Adipocyte (in vitro differentiated cells): ENCODE measurements around the gene FTL.
A peak's percentile ranks its signal among the peaks of the same experiment; 100 is the strongest.

Source experiments
- DNase-seq: peaks from one replicate; pipeline ENCODE4 v3.0.0-alpha.2; 2015; ENCODE audit warnings: low read depth
- H3K27me3 ChIP-seq: replicated peaks from 2 replicates; pipeline ENCODE4 v1.7.0; 2013; ENCODE audit warnings: mild to moderate bottlenecking, low read length, moderate library complexity; ENCODE audit not compliant: control insufficient read depth, insufficient read depth
- H3K36me3 ChIP-seq: 2 replicates; pipeline ENCODE4 v1.7.0; 2013; ENCODE audit warnings: low read length, mild to moderate bottlenecking, moderate library complexity; ENCODE audit not compliant: control insufficient read depth, insufficient read depth, severe bottlenecking
- H3K4me1 ChIP-seq: 2 replicates; pipeline ENCODE4 v1.7.0; 2013; ENCODE audit warnings: mild to moderate bottlenecking, low read length, moderate library complexity; ENCODE audit not compliant: control insufficient read depth, insufficient read depth
- H3K4me3 ChIP-seq: 2 replicates; pipeline ENCODE4 v1.7.0; 2013; ENCODE audit warnings: mild to moderate bottlenecking, low read length, moderate library complexity
- H3K9ac ChIP-seq: 2 replicates; pipeline ENCODE4 v1.7.0; 2013; ENCODE audit warnings: mild to moderate bottlenecking, low read length, moderate library complexity
- H3K9me3 ChIP-seq: 2 replicates; pipeline ENCODE4 v1.7.0; 2013; ENCODE audit warnings: mild to moderate bottlenecking, low read length, moderate library complexity; ENCODE audit not compliant: control insufficient read depth

Gene FTL

DNA sequence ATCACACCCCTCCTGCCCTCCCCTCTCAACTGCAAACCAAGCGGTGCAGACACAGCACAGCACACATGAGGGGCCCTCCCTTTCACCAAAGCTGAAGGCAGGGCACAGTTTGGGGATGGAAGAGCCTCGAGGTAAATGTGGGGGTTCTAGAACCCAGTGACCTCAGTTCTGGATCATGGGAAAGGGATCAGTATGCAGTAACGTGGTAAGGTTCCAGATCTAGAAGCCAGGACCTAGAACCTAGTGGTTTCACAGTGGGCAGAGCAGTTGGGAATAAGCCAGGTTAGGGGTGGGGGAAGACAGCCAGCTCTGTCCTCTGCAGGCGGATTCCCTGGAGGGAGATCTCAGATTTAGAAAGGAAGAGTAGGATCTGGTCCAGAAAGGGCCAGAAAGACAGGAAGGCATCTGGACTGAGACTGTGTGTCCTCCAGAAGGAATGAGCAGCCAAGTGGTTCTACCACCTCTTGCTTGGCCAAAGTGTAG, 3.1 kb downstream of the FTL start:
- Histone ChIP-seq H3K9ac (peak overlapping the region; percentile 95), H3K36me3 (peaks cover 60% of the 10 kb centered on the region), H3K27me3 (no peaks in the 10 kb centered on the region), H3K4me1 (peaks cover 50% of the 10 kb centered on the region), H3K9me3 (no peaks in the 10 kb centered on the region), H3K4me3 (peak overlapping the region; percentile 91)
- DNase-seq, result peak; percentile 66

DNA sequence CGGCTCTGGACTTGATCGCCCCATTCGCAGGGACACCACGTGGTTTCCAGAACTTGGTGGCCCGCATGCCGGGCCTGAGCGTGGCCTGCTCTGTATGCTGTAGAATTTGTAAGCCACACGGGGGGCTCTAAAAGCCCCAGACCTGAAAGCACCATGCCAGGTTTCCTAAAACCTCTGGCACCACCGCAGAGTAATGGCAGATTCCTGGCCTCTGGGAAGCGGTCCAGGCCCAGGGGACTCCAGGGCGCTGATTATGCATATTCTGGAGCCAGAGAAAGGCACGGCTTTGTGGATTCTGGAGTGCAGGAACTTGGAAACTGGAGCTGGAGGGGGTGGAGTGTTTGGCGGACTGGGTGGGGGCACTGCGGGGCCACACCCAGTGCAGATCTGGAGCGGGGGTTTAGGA, 3.7 kb downstream of the FTL start:
- peak overlapping the region; percentile 95 for H3K9ac ChIP-seq
- H3K9me3 ChIP-seq, result no peaks in the 10 kb centered on the region
- peaks cover 65% of the 10 kb centered on the region for H3K36me3 ChIP-seq
- H3K4me3 ChIP-seq, result peak overlapping the region; percentile 26
- DNase-seq, result no peak
- no peaks in the 10 kb centered on the region for H3K27me3 ChIP-seq
- H3K4me1 ChIP-seq, result peaks cover 44% of the 10 kb centered on the region

DNA sequence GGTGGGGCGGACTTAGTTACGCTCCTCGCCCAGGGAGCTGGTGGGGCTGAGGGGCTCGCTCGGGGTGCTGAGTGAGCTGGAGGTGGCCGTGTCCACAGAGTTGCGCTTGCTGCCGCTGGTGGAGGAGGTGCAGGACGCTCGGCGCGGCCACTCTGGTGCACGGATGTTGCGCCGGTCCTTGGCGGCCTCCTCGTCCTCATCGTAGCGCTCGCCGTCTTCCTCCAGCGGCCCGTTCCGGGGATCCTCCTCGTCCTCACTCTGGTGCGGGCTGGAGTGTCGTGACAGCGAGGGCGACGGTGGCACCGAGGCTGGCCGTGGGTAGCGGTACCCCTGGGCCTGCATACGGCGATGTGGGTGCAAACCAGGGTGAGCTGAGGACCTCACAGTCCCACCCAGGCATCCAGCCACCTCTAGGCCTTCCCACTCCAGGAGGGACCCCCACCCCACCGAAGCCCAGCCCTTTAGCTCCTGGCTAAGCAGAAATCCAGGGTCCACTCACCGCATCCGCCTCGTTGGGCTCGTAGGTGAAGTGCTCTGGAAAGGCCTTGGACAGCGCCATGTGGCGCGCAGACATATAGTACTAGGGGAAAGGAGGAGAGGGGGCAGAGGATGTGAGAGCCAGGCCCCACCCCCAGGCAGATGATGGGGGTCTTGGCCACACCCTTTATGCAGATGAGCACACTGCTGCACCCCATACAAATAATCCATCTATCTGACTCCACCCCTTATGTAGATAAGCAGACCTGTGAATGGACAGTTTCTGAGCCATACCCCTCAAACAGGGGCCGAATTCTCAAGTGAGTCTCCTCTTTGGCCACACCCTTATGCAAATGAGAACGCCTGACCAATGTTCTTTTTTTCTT, 4.4 kb downstream of the FTL start:
- Histone ChIP-seq H3K36me3 (peaks cover 72% of the 10 kb centered on the region), H3K4me1 (peaks cover 37% of the 10 kb centered on the region), H3K4me3 (no peak overlapping the region), H3K27me3 (no peaks in the 10 kb centered on the region), H3K9ac (no peak overlapping the region), H3K9me3 (no peaks in the 10 kb centered on the region)
- DNase-seq, result peak; percentile 34

DNA sequence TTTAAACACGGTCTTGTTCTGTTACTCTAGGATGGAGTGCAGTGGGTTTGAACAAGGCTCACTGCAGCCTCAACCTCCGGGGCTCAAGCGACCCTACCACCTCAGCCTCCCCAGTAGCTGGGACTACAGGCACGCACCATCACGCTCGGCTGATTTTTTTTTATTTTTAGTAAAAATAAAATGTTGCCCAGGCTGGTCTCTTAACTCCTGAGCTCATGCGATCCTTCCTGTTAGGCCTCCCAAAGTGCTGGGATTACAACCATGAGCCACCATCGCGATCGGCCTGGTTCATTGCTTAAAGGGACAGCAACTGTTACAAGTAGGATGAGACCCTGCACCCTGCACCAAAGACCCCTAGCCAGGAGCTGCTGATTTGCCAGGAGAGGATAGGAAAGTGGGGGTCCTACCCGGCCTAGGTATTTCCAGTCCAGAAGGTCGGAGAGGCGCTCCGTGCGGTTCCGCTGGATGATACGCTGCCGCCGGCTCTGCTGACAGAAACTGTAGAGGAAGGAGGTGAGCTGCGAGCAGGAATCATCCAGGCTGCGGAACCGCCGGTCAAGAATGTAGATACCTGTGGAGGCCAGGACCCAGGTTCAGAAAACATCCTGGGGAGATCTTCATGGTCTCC, 5.1 kb downstream of the FTL start:
- H3K9ac ChIP-seq, result no peak overlapping the region
- H3K9me3 ChIP-seq, result no peaks in the 10 kb centered on the region
- peaks cover 34% of the 10 kb centered on the region for H3K4me1 ChIP-seq
- no peaks in the 10 kb centered on the region for H3K27me3 ChIP-seq
- no peak overlapping the region for H3K4me3 ChIP-seq
- DNase-seq, result no peak
- peaks cover 79% of the 10 kb centered on the region for H3K36me3 ChIP-seq

DNA sequence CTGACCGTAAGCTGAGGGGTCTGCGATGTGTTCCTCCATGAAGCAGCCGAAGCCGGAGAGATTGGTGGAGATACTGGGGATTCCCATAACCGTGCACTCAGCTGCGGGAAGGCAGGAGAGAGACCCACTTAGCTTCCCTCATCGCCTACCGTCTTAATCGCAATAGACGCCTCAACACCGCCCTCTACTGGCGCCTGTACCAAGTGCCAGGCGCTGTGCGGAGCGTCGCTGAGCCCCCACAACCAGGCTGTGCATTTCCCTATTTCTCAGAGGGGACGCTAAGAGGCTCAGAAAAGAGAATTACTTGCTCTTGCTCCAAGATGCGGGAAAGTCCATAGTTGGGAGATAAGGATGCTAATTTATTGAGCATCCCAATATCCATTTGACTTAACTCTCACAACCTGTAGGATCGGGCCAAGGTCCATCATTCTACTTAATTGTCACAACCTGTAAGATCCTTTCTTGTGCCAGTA, 5.8 kb downstream of the FTL start:
- peaks cover 84% of the 10 kb centered on the region for H3K36me3 ChIP-seq
- no peaks in the 10 kb centered on the region for H3K27me3 ChIP-seq
- H3K9ac ChIP-seq, result no peak overlapping the region
- peak; percentile 89 for DNase-seq
- no peaks in the 10 kb centered on the region for H3K9me3 ChIP-seq
- no peak overlapping the region for H3K4me3 ChIP-seq
- peaks cover 34% of the 10 kb centered on the region for H3K4me1 ChIP-seq

DNA sequence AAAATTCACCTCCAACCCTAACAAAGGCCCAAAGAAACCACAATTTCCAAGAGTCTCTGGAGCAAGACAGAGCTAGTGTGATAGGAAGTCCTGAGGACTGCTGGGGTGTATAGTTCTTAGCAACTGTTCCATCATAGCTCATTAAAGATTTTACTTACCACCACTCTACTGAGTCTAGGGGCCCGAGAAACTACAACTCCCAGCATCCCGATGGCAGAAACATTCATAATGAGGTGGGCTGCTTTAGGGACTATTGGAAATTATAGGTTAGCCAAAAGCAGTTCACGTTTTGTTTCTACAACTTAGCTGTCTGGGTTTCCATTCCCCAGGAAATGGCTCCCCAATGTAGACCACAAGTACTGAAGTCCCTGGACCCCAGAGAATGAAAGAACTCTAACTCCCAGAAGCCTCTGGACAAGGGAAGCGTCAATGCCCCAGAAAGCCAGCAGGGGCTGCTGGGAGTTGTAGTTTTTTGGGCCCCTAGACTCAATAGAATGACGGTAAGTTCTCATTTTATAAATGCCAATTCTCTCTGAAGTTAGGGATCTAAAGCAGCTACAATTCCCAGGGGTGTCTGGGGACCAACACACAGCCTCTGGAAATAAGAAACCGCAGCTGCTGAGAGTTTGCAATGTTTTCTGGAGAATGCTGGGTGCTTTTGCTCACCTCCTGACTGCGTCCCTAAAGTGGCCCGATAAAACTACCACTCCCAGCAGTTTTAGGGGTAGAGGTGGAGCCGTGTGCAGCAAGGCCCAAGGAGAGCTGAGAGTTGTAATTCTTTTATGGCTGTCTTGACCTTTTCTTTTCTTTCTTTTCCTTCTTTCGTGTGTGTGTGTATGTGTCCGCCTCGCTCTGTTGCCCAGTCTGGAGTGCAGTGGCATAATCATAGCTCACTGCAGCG, 11.1 kb downstream of the FTL start:
- Histone ChIP-seq H3K4me1 (no peaks in the 10 kb centered on the region), H3K9me3 (no peaks in the 10 kb centered on the region), H3K4me3 (no peak overlapping the region), H3K36me3 (peaks cover 80% of the 10 kb centered on the region), H3K9ac (no peak overlapping the region), H3K27me3 (no peaks in the 10 kb centered on the region)
- no peak for DNase-seq

DNA sequence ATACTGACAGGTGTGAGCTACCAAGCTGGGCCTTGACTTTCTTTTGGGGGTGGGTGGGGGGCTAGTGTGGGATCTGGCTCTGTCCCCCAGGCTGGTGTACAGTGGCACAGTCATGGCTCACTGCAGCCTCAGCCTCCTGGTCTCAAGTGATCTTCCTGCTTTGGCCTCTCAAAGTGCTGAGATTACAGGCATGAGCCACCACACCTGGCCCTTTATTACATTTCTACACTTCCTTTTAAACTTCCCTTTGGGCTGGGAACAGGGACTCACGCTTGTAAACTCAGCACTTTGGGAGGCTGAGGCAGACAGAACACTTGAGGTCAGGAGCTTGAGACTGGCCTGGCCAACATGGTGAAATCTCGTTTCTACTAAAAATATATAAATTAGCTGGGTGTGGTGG, 12.0 kb downstream of the FTL start:
- Histone ChIP-seq H3K4me1 (no peaks in the 10 kb centered on the region), H3K4me3 (no peak overlapping the region), H3K9me3 (no peaks in the 10 kb centered on the region), H3K9ac (no peak overlapping the region), H3K27me3 (no peaks in the 10 kb centered on the region), H3K36me3 (peaks cover 82% of the 10 kb centered on the region)
- no peak for DNase-seq

DNA sequence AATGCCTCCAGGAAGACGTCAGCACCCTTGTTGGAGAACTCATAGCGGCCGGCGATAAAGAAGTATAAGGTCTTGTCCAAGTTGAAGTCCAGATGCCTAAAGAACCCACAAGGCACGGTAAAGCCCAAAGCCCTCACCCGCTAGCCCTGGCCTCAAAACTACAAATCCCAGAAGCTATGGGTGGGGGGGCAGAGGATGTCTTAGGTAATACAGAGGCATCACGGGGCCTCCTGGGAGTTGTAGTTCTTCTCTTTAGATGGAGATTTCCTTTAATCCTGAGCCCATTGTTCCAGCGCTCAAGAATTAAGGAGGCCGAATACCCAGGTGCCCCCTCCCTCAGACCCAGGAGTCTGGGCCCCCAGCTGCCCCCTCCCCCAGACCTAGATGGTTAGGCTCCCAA, 17.2 kb downstream of the FTL start:
- Histone ChIP-seq H3K27me3 (no peaks in the 10 kb centered on the region), H3K36me3 (peaks cover 79% of the 10 kb centered on the region), H3K9ac (no peak overlapping the region), H3K9me3 (no peaks in the 10 kb centered on the region), H3K4me3 (no peak overlapping the region), H3K4me1 (no peaks in the 10 kb centered on the region)
- no peak for DNase-seq

DNA sequence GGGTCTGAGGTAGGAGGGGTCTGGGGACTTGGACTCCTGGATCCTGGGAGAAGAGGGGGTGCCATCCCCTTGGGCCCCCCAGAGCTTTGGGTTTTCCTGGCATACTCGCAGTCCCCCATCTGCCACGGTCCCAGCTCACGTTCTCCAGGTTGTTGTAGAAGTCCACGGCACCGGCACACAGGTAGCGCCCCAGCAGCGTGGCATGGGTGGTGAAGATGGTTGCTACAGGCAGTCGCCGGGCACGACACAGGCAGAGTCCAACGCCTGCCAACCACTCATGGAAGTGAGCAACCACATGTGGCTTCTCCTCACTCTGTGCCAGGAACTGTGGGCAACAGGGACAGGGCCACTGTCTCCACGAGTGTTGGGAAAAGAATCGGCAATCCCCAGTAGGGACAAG, 20.6 kb downstream of the FTL start:
- Histone ChIP-seq H3K9me3 (no peaks in the 10 kb centered on the region), H3K4me3 (no peak overlapping the region), H3K36me3 (peaks cover 71% of the 10 kb centered on the region), H3K27me3 (no peaks in the 10 kb centered on the region), H3K9ac (no peak overlapping the region), H3K4me1 (peaks cover 12% of the 10 kb centered on the region)
- no peak for DNase-seq

DNA sequence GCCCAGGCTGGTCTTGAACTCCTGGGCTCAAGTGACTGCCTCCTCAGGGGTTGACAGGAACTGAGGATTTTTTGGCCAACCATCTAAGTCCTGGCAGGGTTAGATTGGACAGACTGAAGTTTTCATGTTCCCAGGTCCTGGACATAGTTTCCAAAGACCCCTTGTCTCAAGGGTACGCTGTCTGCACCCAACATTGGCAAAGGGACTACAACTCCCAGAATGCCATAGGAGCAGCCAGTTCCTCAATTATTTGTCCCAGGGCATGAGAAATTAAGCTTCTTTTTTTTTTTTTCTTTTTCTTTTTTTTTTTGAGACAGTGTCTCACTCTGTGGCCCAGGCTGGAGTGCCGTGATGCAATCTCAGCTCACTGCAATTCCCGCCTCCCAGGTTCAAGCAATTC, 21.1 kb downstream of the FTL start:
- Histone ChIP-seq H3K27me3 (no peaks in the 10 kb centered on the region), H3K4me1 (peaks cover 17% of the 10 kb centered on the region), H3K4me3 (no peak overlapping the region), H3K36me3 (peaks cover 70% of the 10 kb centered on the region), H3K9ac (no peak overlapping the region), H3K9me3 (no peaks in the 10 kb centered on the region)
- no peak for DNase-seq

DNA sequence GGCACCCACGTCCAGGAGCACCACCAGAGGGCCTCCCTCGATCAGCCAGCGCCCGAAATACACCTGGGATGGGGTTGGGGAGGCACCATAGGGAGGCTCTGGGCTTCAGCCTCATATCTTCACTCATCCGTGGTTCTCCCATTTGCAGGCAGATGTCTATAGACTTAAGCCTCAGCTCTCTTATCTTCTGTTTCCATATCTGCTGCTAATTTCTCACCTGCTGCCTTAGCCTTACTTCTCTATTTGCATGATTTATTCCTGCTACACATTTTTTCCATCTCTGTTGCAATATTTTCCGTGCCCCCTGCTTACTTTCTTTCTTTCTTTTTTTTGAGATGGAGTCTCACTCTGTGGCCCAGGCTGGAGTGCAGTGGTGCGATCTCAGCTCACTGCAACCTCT, 22.2 kb downstream of the FTL start:
- DNase-seq, result no peak
- H3K9ac ChIP-seq, result peak overlapping the region; percentile 0
- peaks cover 59% of the 10 kb centered on the region for H3K36me3 ChIP-seq
- no peaks in the 10 kb centered on the region for H3K9me3 ChIP-seq
- peaks cover 23% of the 10 kb centered on the region for H3K4me1 ChIP-seq
- H3K4me3 ChIP-seq, result no peak overlapping the region
- no peaks in the 10 kb centered on the region for H3K27me3 ChIP-seq
